Activated gamma-delta T cell (primary cell): ENCODE results near the gene GPC6.

Experiments used
- DNase-seq: peaks from one replicate; lab custom pipeline; 2025; lab: John Stamatoyannopoulos, UW

The GPC6 gene

GRCh38 chr13:94248454-94249228, 1022.0 kb downstream of the GPC6 start:
- DNase-seq, result no peak

GRCh38 chr13:94249512-94249911, 1022.9 kb downstream of the GPC6 start:
- DNase-seq, result no peak

DNA sequence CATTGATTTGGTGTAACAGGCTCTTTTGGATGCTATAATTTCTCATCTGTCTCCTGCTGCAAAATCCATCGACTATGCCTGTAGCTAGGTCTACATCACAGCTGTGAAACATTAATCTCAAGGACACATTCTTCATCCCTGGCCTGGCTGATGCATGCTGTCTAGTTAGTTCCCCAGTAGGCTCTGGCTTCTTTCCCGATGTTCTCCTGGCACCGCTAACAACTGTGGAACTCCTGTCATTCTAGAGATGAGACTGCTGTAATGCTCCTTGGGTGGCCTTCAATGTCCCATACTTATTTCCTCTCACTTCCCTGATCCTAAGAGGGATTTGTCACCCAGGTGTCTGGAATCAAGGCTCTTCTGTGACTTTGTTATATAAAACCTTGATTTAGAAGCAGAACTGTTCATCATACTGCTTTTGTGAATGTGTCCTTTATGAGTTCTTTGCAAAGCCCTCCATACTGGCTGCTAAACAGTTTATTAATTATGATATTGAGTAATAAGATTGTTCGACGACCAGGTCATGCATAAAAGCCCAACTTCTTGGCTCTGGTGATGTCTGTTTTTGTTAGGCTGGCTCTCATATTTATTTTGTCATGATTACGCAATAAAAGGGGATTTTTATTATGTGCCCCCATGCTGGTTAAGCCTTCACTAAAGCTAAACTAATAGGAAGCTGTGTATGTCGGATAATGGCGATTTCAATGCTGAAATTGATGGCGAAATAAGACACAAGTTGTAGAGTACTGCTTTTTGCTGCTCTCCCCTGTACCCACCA, 1025.4 kb downstream of the GPC6 start:
- no peak for DNase-seq

- no peak for DNase-seq
Measured at GRCh38 chr13:94254737-94255136, 1028.1 kb downstream of the GPC6 start.

- DNase-seq, result no peak
Measured at GRCh38 chr13:94256721-94257120, 1030.1 kb downstream of the GPC6 start.

DNA sequence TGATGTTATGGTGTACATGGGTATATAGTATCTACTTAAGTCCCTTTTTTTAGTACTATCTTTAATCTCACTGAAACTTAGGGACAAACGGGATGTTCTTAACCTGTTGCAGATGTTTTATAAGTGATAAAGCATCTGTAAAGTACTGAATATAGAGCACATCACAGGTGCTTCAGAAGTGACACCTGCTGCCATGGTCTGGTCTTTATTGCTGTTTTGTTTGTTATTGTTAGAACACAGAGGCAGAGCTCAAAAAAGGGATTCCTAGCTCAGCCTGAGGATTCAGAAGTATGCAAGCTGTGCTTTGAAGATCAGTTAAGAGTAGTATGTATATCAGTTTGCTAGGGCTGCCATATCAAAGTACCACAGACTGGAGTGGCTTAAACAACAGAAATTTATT, 1033.4 kb downstream of the GPC6 start:
- no peak for DNase-seq

GRCh38 chr13:94261163-94261562, 1034.6 kb downstream of the GPC6 start:
- DNase-seq, result no peak

DNA sequence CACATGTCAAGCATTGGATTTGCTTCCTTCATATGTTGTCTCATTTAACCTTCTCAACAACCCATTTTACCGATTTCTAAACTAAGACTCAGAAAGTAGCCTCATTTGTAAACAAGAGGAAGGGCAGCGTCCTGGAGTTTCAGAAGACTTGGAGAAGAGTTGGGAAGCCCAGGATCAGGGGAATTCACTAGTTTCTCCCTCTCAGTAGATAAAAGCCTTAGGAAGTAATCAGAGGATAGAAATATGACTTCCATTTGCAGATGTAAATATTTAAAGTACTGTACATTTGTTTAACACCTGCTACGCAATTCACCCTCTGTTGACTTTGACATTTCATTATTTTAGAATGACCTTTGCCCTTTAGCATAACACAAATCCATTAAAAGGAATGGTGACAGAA, 1036.4 kb downstream of the GPC6 start:
- no peak for DNase-seq

GRCh38 chr13:94267581-94268366, 1041.2 kb downstream of the GPC6 start:
- no peak for DNase-seq

- DNase-seq, result no peak
Measured at GRCh38 chr13:94268661-94269060, 1042.1 kb downstream of the GPC6 start.

- no peak for DNase-seq
Measured at GRCh38 chr13:94269557-94269956, 1043.0 kb downstream of the GPC6 start.

GRCh38 chr13:94270556-94270955, 1043.9 kb downstream of the GPC6 start:
- DNase-seq, result no peak

DNA sequence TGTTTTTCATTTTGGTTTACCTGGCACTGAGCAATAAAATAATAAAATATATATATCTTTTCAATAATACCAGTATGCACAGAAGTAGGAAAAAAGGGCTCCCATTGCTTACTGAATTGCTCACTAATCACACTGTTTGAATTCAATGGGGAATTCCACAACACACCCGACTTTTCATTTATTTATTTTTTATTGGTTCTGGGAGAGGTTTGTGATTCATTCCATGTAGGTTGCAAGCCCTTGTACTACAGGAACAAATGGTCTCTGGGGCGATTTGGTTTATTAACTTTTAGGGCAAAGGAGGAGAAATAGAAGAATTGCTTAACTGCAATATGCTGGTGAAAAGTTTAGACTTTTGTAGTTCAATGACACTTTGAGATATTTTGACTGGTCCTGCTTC, 1045.4 kb downstream of the GPC6 start:
- no peak for DNase-seq

DNA sequence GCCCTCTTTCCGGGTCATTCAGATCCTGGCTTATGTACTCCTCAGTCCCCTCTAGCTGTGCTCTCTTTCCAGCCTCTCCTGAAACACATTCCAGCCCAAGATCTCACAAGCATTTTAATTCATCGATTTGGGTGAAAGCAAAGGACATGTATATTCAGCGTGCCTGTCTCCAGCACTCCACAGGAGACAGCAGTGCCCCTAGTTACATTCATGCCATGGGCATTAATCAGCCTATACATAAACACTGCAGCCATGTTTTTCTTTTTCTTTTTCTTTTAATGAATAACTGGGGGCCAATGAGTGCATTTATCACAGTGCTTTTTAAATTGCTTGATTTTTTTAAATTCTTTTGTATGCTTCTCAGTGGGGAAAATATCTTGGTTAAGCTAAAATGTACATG, 1053.7 kb downstream of the GPC6 start:
- DNase-seq, result no peak

DNA sequence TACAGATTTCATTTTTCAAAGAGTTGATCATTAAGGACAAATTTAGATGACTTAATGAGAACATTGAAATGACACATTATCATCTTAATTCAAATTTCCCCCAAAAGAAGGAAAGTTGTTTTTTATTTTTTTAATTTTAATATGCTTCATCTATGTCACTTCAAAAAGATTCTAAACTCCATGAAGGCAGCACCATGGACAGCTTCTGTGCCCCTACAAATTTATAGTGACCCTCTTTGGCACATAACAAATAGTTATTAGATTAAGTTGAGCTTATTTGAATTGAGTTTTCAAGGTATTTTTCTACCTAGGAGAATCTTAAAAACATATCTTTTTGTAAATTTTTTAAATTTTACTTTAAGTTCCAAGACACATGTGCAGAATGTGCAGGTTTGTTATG, 1054.2 kb downstream of the GPC6 start:
- no peak for DNase-seq

GRCh38 chr13:94286581-94286980, 1060.0 kb downstream of the GPC6 start:
- no peak for DNase-seq

- DNase-seq, result no peak
Measured at GRCh38 chr13:94291631-94292322, 1065.2 kb downstream of the GPC6 start.

- DNase-seq, result no peak
Measured at GRCh38 chr13:94292323-94292640, 1065.7 kb downstream of the GPC6 start.

- no peak for DNase-seq
Measured at GRCh38 chr13:94296471-94296870, 1069.9 kb downstream of the GPC6 start.

- no peak for DNase-seq
Measured at GRCh38 chr13:94298346-94298745, 1071.7 kb downstream of the GPC6 start.

DNA sequence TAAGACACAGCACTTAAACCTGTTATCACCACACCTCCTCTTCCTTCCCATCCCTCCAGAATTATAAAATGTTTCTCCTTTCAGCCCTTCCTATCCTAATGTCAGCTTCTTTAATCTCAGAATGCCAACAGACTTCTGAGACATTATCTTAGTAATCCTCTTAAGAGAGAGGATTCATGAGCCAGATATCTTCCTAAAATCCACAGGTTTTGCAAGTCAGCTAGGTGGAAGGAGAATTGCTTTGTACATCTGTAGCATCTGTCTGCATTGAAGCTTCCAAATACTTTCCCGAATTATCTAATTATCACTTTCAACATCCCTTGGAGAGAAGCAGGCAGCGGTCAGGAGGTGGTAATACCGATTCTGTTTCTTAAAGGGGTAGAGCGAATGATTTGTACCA, 1073.8 kb downstream of the GPC6 start:
- DNase-seq, result no peak

GRCh38 chr13:94301487-94301886, 1074.9 kb downstream of the GPC6 start:
- DNase-seq, result no peak
